ENCODE data around the gene NLN.
A peak's percentile ranks its signal among the peaks of the same experiment; 100 is the strongest.
"Not testable (repeated sequence)": the region's sequence is repeated elsewhere in the genome, so short reads cannot be mapped to it uniquely, and the experiment has no call there.

NLN gene

DNA sequence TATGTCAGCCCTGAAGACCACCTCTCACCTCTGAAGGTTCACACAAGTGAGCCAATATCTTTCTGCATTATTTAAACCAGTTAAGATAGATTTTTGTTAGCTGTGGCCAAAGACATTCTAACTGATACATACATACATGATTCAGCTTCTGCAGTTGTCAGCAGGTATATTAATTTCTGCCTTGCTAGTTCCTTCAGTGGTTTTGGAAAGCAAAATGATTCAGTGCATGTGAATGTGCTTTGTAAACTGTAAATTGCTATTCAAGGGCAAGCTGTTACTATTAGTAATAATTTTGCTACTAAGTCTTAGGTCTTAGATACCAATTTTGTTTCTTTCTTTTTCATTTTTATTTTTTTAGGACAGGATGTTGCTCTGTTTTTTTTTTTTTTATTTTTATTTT, 115.1 kb downstream of the NLN start:
- DNase-seq, result no peak

DNA sequence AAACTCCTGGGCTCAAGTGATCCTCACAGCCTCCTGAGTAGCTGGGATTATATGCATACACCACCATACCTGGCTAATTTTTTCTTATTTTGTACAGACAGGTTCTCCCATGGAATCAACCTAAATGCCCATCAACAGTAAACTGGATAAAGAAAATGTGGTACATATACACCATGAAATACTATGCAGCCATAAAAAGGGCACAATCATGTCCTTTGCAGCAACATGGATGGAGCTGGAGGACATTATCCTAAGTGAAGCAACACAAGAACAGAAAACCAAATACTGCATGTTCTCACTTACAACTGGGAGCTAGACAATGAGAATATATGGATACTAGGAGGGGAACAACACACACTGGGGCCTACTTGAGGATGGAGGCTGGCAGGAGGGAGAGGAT, 117.2 kb downstream of the NLN start:
- DNase-seq, result not testable (repeated sequence)

GRCh38 chr5:65840071-65840470, 118.1 kb downstream of the NLN start:
- no peak for DNase-seq

GRCh38 chr5:65844763-65845162, 122.8 kb downstream of the NLN start:
- DNase-seq, result not testable (repeated sequence)

- no peak for DNase-seq
Measured at GRCh38 chr5:65846101-65846500, 124.1 kb downstream of the NLN start.

GRCh38 chr5:65847019-65847418, 125.0 kb downstream of the NLN start:
- DNase-seq, result not testable (repeated sequence)

DNA sequence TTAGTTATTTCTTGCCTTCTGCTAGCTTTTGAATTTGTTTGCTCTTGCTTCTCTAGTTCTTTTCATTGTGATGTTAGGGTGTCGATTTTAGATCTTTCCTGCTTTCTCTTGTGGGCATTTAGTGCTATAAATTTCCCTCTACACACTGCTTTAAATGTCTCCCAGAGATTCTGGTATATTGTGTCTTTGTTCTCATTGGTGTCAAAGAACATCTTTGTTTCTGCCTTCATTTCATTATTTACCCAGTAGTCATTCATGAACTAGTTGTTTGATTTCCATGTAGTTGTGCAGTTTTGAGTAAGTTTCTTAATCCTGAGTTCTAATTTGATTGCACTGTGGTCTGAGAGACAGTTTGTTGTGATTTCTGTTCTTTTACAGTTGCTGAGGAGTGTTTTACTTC, 127.9 kb downstream of the NLN start:
- not testable (repeated sequence) for DNase-seq

GRCh38 chr5:65854925-65855324, 132.9 kb downstream of the NLN start:
- no peak for DNase-seq

DNA sequence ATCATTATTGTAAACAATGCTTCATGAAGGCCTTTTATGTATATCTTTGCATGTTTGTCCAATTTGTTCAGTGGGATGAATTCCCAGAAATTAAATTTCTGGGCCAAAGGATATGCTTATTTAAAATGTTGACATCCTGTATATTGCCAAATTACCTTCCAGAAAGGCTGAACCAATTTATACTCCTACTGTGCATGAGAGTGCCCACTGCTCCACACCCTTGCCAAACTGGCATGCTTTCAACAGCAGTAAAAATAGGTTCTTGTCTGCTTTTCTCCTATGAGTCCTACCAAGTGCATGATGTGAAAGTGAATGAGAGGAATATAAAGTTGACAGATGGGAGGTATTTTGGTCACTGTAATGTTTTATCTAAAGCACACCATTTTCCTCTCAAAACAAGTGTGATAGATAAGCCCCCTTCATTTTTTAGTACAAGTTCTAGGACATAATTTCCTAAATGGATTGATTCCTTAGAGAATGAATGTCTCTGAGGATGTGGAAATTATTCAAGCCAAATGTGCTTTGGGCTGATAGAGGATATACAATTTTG, 133.8 kb downstream of the NLN start:
- DNase-seq, result no peak

DNA sequence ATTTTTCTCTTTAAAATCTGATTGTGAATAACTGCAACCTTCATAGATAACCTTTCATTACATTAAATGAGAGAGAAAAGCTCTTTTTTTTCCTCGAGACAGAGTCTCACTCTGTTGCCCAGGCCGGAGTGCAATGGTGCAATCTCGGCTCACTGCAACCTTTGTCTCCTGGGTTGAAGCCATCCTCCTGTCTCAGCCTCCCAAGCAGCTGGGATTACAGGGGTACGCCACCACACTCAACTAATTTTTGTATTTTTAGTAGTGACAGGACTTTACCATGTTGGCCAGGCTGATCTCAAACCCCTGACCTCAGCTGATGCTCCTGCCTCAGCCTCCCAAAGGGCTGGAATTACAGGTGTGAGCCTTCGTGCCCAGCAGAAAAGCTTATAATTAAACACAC, 134.5 kb downstream of the NLN start:
- no peak for DNase-seq

DNA sequence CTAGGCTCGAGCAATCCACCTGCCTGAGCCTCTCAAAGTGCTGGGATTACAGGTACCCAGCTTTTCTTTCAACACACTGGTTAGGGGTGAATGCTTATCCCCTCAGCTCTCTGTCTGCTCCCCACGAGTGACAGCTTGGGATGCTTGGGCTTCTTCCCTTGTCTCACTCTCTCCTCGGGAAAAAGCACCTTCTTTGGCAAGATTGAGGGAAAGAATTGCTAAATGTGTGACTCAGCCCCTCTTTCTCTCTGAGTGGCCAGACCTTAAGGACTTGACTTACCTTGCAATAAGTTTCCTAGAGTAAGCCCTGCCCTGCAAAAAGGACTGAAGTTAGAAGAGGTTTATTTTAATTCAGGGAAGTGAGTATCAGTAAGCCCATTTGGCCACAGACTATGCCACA, 136.3 kb downstream of the NLN start:
- no peak for DNase-seq

GRCh38 chr5:65861830-65862241, 139.8 kb downstream of the NLN start:
- peak; percentile 89 for DNase-seq

- DNase-seq, result no peak
Measured at GRCh38 chr5:65862384-65862783, 140.4 kb downstream of the NLN start.

DNA sequence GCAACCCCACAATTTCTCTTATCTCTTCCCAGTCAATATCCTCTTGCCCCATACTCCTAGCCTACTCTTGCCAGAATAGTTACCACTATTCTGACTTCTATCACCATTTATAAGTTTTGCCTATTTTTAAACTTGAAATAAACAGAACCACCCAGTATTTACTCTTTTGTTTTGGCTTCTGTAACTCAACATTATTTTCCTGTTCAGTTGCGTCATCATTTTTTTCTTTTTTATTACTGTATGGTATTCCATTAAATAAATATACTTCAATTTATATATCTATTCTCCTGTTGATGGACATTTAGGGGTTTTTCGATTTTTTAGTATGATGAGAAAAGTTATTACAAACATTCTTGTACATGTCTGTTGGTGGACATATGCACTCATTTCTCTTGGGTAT, 141.7 kb downstream of the NLN start:
- DNase-seq, result no peak

DNA sequence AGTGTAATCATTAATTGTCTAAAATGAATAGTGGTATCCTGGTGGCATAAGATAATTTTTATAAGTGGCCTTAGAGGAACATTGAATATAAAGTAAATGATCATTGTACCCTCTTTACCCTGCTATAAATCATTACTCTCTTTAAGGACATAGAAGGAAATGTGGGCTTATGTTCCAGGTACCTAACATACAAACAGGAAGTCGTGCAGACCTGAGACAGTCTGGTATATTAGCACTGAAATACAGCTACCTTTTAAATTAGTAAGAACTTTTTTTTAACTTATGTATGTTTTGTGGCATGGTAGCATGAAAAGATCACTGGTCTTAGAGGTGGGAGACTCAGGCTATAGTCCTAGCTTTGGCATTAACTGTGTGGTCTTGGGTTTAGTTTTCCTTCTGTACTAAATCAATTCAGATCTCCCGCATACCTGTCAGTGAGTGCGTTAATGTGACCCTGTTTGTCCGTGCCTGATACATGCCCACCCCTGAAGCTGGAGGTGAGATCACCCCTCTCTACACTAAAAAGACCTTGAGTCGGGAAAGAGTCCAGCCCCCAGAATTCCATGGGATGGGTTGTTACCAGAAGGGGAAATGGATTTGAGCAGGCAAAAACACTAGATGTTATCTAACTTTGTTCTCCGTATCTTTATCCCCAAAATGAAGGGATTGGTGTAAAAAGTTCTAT, 145.0 kb downstream of the NLN start:
- DNase-seq, result no peak

DNA sequence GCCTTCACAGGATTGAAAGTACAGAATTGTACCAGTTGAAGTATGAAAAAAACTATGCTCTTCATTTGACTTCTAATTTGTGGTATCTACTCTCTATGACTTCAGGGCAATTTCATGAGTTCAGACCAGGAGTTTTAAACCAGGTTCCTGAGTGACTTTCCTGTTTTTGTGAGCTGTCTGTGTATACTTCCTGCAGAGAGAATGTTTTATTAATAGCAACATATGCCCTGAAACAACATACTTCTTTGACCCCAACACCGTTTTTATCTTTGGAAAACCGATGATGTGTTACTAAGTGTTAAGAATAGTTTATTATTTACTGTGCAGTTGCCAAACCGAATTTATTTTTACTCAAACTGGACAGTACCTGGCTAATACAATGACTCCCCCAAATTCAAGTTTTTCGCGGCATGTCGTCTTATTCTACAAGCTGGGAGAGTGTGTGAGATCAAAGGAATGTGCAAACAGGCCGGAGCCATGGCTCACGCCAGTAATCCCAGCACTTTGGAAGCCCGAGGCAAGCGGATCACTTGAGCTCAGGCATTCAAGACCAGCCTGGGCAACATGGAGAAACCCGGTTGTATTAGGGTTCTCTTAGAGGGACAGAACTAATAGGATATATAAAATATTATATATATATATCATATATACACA, 145.7 kb downstream of the NLN start:
- no peak for DNase-seq

DNA sequence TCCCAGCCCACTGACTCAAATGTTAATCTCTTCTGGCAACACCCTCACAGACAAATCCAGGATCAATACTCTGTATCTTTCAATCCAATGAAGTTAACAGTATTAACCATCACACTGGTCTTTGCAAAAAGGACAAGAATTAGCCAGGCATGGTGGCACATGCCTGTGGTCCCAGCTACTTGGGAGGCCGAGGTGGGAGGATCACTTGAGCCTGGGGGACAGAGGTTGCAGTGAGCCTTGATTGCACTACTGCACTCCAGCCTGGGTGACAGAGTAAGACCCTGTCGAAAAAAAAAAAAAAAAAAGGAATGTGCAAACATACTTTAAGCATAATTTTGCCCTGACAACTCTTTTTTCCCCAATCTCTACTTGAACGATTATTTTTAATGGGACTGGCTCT, 146.5 kb downstream of the NLN start:
- no peak for DNase-seq

- no peak for DNase-seq
Measured at GRCh38 chr5:65871182-65871581, 149.2 kb downstream of the NLN start.

- DNase-seq, result not testable (repeated sequence)
Measured at GRCh38 chr5:65871776-65872175, 149.8 kb downstream of the NLN start.

DNA sequence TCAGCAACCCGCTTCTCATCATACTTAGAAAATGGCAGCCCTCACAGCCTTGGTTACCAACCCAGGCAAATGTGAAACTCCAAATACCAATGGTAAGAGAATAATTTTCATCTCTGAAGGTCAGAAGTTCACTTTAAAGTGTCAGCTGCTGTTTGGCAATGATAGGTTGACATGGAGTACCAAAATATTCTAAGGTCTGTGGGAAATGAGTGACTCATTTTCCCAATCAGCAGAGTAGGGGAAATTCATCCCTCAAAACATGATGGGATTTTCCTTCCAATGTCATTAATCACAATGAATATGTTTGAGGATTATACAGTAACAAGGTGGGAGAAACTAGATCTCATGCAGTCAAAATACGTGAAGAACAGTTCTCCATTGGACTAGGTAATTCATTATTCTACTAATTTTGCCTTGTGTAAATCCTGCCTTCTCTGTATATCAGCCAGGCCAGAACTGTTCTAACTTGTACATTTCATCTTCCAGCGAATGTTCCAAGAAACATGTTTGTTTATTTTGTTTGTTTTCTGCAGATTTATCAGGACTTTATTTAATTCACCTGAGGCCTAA, 151.3 kb downstream of the NLN start:
- DNase-seq, result no peak

DNA sequence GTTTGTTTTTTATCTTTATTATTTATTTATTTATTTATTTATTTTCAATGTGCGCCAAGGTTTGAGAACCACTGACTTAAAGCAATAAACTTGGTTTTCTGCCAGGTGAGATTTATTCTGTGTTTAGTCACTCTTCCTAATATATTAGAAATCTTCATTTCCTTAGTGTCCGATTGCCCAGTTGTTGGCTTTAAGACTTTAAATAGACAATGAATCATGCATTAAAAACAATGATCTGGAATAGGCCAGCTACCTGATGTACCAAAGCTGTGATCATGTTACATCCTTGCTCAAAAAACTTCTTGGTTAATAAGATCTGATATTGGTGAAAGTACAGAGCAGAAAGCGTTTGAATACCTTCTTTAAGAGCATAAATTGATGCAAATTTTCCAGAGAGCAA, 152.2 kb downstream of the NLN start:
- no peak for DNase-seq

DNA sequence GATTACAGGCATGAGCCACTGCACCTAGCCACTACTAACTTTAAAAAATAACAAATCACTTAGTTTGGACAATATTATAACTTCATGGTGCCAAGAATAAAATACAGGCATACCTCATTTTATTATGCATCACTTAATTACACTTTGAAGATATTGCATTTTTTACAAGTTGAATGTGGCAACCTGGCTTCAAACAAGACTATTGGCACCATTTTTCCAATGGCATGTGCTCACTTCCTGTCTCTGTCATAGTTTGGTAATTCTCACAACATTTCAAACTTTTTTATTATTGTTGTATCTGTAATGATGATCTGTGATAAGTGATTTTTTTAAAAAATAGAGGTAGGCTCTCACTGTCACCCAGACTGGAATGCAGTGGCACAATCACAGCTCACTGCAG, 154.5 kb downstream of the NLN start:
- no peak for DNase-seq

GRCh38 chr5:65876970-65877369, 155.0 kb downstream of the NLN start:
- DNase-seq, result no peak
